GM13976 (cell line): ENCODE data around the gene AK8.

ENCODE experiments used
- DNase-seq: peaks from one replicate; pipeline ENCODE4 v3.0.0; 2012; ENCODE audit warnings: low spot score
- CTCF ChIP-seq: IDR thresholded peaks from 2 replicates; pipeline ENCODE4 v1.5.1; 2012; ENCODE audit warnings: borderline replicate concordance, mild to moderate bottlenecking; ENCODE audit not compliant: insufficient read depth; ENCODE audit errors: extremely low read depth, missing control alignments, control extremely low read depth
- in situ Hi-C: fragments of 300-500 bp; cut with MboI; formaldehyde crosslinking; loops from one replicate; pipeline ENCODE4 v1.12.0; 2022; ENCODE audit warnings: low sequenced_read_pairs, mixed read lengths, inconsistent platforms; ENCODE audit not compliant: unreplicated experiment

AK8 gene

GRCh38 chr9:132873403-132873802 lies 4.7 kb downstream of the AK8 start:
- no peak for TF ChIP-seq CTCF
- DNase-seq: no peak
- in situ Hi-C loops: no loop called here

GRCh38 chr9:132869266-132869665 lies 8.8 kb downstream of the AK8 start:
- in situ Hi-C loops: no loop called here
- TF ChIP-seq CTCF: no peak
- DNase-seq: no peak

- no peak for DNase-seq
- no peak for TF ChIP-seq CTCF
- in situ Hi-C loops: no loop called here
Observed at GRCh38 chr9:132866898-132867297, 11.2 kb downstream of the AK8 start.

- DNase-seq: no peak
- in situ Hi-C loops: no loop called here
- no peak for TF ChIP-seq CTCF
Observed at GRCh38 chr9:132864691-132865090, 13.4 kb downstream of the AK8 start.

GRCh38 chr9:132864277-132864676 lies 13.8 kb downstream of the AK8 start:
- in situ Hi-C loops: no loop called here
- no peak for TF ChIP-seq CTCF
- DNase-seq: no peak

- no peak for DNase-seq
- in situ Hi-C loops: no loop called here
- TF ChIP-seq CTCF: no peak
Observed at GRCh38 chr9:132863096-132863495, 15.0 kb downstream of the AK8 start.

GRCh38 chr9:132862533-132862932 lies 15.6 kb downstream of the AK8 start:
- TF ChIP-seq CTCF: no peak
- in situ Hi-C loops: no loop called here
- no peak for DNase-seq
